B cell (primary cell): ENCODE measurements around the gene SRP14.

Source experiments
- CTCF ChIP-seq: fragments of 200-600 bp; IDR thresholded peaks from one replicate; pipeline ENCODE4 v1.8.0; 2022; ENCODE audit warnings: antibody characterized with exemption, mild to moderate bottlenecking
- EZH2 ChIP-seq: IDR thresholded peaks from 2 replicates; pipeline ENCODE4 v1.6.1; 2012; ENCODE audit warnings: borderline replicate concordance, low read depth, mild to moderate bottlenecking, moderate library complexity, low read length; ENCODE audit not compliant: insufficient read depth, poor library complexity, severe bottlenecking

DNA sequence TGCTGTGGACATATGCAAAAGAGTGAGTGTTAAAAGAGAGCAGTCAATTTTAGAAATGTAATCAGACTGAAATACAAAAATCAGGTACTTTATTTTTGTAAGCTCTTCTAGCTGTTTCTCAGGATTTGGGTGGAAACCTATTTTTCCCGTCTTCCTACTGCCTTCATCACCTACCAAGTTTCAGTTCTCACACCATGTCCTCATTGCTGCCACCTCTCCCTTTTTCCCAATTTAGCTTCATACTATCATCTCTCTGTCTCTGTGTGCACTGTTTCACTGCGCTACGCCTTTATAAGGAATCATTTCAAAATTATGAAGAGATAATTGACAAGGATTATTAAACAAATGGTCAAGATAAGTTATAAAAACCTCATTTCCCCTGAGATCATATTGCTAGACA is 7.7 kb downstream of the SRP14 start:
- TF ChIP-seq CTCF (no peak), EZH2 (no peak)
